PC-3 (cell line): ENCODE results near the gene AGAP5. TPM values are rescaled to one million over a fixed set of nuclear protein-coding genes. Genes with fewer than 3 reads are reported as not detected.
A peak's percentile ranks its signal among the peaks of the same experiment; 100 is the strongest.

Experiments used
- ATAC-seq: fragments of 200-7000 bp; cut with Tn5 transposase; 2 replicates; pipeline ENCODE4 v1.9.1; 2020; ENCODE audit warnings: mild to moderate bottlenecking, moderate library complexity
- BruUV-seq: library from RNA; stranded (reverse); fragments of 400-500 nt; replicated peaks from 2 replicates; lab custom pipeline; 2021; lab: Mats Ljungman, UMichigan
- CTCF ChIA-PET: fragments of 300-600 bp; sonication (Branson Sonifier 250); formaldehyde crosslinking; loops from one replicate; lab custom pipeline; 2022; ENCODE audit warnings: antibody characterized with exemption; lab: Charles Lee
- POLR2A ChIA-PET: fragments of 300-600 bp; sonication (Branson Sonifier 250); formaldehyde crosslinking; loops from one replicate; lab custom pipeline; 2022; ENCODE audit warnings: antibody characterized with exemption; ENCODE audit not compliant: unreplicated experiment; lab: Charles Lee
- DNase-seq: peaks from one replicate; pipeline ENCODE4 v3.0.0-alpha.2; 2015
- H2AFZ ChIP-seq: fragments of 300-600 bp; sonication (generic); 2 replicates; pipeline ENCODE4 v1.6.0; 2016; ENCODE audit warnings: antibody characterized with exemption, low read length
- H3F3A ChIP-seq: fragments of 300-600 bp; sonication (generic); one replicate; pipeline ENCODE4 v1.6.0; 2017; ENCODE audit warnings: antibody characterized with exemption, low read length, control low read depth, mild to moderate bottlenecking; ENCODE audit not compliant: unreplicated experiment
- H3K27ac ChIP-seq: fragments of 300-600 bp; sonication (generic); 2 replicates; pipeline ENCODE4 v1.5.1; 2016; ENCODE audit warnings: mild to moderate bottlenecking, low read length
- H3K27me3 ChIP-seq: fragments of 300-600 bp; sonication (generic); 2 replicates; pipeline ENCODE4 v1.6.1; 2016; ENCODE audit warnings: low read length, mixed read lengths
- H3K36me3 ChIP-seq: fragments of 300-600 bp; sonication (generic); 2 replicates; pipeline ENCODE4 v1.6.1; 2016; ENCODE audit warnings: low read depth, mixed run types, low read length, mixed read lengths
- H3K4me1 ChIP-seq: fragments of 300-600 bp; sonication (generic); 2 replicates; pipeline ENCODE4 v1.5.1; 2016; ENCODE audit warnings: low read length; ENCODE audit not compliant: insufficient read depth
- H3K4me2 ChIP-seq: fragments of 300-600 bp; sonication (generic); 2 replicates; pipeline ENCODE4 v1.6.0; 2016; ENCODE audit warnings: low read length
- H3K4me3 ChIP-seq: fragments of 300-600 bp; sonication (generic); 2 replicates; pipeline ENCODE4 v1.5.1; 2016; ENCODE audit warnings: mild to moderate bottlenecking, low read length, mixed read lengths
- H3K79me2 ChIP-seq: fragments of 300-600 bp; sonication (generic); 2 replicates; pipeline ENCODE4 v1.6.1; 2017; ENCODE audit warnings: low read length, mixed read lengths
- H3K9ac ChIP-seq: fragments of 300-600 bp; sonication (generic); 2 replicates; pipeline ENCODE4 v1.6.0; 2016; ENCODE audit warnings: mild to moderate bottlenecking, low read length
- H3K9me2 ChIP-seq: fragments of 300-600 bp; sonication (generic); replicated peaks from 2 replicates; pipeline ENCODE4 v1.6.1; 2016; ENCODE audit warnings: mixed run types, low read length, mixed read lengths
- H3K9me3 ChIP-seq: fragments of 300-600 bp; sonication (generic); 2 replicates; pipeline ENCODE4 v1.6.1; 2016; ENCODE audit warnings: low read length, mixed read lengths
- H4K20me1 ChIP-seq: fragments of 300-600 bp; sonication (generic); 2 replicates; pipeline ENCODE4 v1.6.1; 2016; ENCODE audit warnings: low read length, mixed read lengths
- EZH2 ChIP-seq: fragments of 300-600 bp; sonication (generic); IDR thresholded peaks from one replicate; pipeline ENCODE4 v1.6.1; 2017; ENCODE audit warnings: antibody characterized with exemption, mild to moderate bottlenecking, low read length; ENCODE audit not compliant: unreplicated experiment
- EZH2phosphoT487 ChIP-seq: fragments of 300-600 bp; sonication (generic); IDR thresholded peaks from 2 replicates; pipeline ENCODE4 v1.6.1; 2018; ENCODE audit warnings: mild to moderate bottlenecking, antibody characterized with exemption, low read length, borderline replicate concordance
- intact Hi-C: fragments of 100-400 bp; cut with micrococcal nuclease; formaldehyde crosslinking; loops from 2 replicates; pipeline ENCODE4 v1.9.0; 2023
- total RNA-seq: library from RNA; depleted of rRNA; stranded (reverse); fragments of >200 nt; gene quantifications from 2 replicates; pipeline ENCODE4 v1.2.3, GENCODE V29; 2014; rRNA removed
- TF ChIP-seq, protein P1 (sequence below): fragments of 300-600 bp; sonication (generic); conservative IDR thresholded peaks from 2 replicates; pipeline ENCODE4 v1.5.1; 2017; ENCODE audit warnings: antibody characterized with exemption, low read depth, mild to moderate bottlenecking, low read length

AGAP5 gene
- total RNA-seq, 1 experiment from 2014 or later, result 15.0 TPM

DNA sequence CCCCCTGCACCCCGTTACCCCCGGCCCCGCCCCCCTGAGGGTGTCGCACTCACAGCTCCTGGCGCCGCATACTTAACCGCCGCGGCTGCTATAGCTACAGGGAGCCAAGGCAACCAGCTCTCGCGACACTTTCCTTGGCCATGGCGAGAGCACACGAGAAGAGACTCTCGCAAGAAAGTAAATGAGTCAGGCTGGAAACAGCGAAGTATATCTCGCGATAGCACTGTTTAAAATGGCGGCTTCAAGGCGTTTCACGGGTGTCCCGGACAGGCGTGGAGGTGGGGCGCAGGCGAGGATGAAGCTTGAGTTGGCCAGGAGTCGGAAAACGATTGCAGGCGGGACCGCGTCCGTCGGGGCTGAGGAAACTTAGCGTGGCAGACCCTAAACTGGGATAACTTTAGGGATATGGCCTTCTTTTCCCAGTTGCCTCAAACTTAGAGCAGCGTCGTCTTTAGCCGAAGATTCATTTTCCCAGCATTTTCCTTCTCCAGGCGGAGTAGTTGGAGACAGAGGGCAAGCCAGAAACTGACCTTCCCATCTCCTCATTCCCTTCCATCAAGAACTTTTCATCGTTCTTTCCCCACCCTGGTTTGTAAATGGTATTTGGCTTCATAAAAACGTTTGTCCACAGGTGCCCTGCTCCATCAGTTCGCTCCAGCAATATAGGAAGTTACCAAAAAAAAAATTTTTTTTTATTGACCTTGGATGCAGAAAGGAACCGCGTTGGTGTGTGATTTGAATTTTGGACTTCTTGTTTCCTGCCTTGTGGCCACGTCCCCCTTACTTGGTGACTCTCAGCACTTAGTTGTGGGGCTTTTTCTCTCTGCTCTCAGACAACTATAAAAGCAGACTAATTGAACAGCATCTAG lies 71.8 kb downstream of the AGAP5 start:
- H3K4me2 ChIP-seq, result peak overlapping the region; percentile 85
- peak overlapping the region; percentile 76 for H3K4me3 ChIP-seq
- peak overlapping the region; percentile 80 for H3K9ac ChIP-seq
- H3K36me3 ChIP-seq, result no peaks in the 10 kb centered on the region
- intact Hi-C loops, result loop anchor here (1.0 kb wide), 5 partner anchors 18 to 130 kb away; partner anchors contain the start of genes PPP3CB and USP54
- ATAC-seq (peak; percentile 97), DNase-seq (peak; percentile 100)
- H3K27me3 ChIP-seq, result no peaks in the 10 kb centered on the region
- peak overlapping the region; percentile 96 for H2AFZ ChIP-seq
- H3K9me2 ChIP-seq, result no peaks in the 10 kb centered on the region
- H3F3A ChIP-seq, result no peaks in the 10 kb centered on the region
- peaks cover 49% of the 10 kb centered on the region for H3K79me2 ChIP-seq
- ChIA-PET CTCF (interaction anchor here (0.5 to 1.8 kb wide), 5 partner anchors 16 to 213 kb away, joined by 3 to 10 read pairs (median 5); no protein-coding TSS in a partner anchor), POLR2A (interaction anchor here (0.5 to 1.7 kb wide), 11 partner anchors 12 to 159 kb away, joined by 3 to 25 read pairs (median 7); partner anchors contain the start of genes PPP3CB and USP54)
- H4K20me1 ChIP-seq, result no peaks in the 10 kb centered on the region
- H3K9me3 ChIP-seq, result no peaks in the 10 kb centered on the region
- BruUV-seq, result TSS peak; percentile 88
- peaks cover 14% of the 10 kb centered on the region for H3K4me1 ChIP-seq
- H3K27ac ChIP-seq, result peak overlapping the region; percentile 40
- TF ChIP-seq, protein P1, sequence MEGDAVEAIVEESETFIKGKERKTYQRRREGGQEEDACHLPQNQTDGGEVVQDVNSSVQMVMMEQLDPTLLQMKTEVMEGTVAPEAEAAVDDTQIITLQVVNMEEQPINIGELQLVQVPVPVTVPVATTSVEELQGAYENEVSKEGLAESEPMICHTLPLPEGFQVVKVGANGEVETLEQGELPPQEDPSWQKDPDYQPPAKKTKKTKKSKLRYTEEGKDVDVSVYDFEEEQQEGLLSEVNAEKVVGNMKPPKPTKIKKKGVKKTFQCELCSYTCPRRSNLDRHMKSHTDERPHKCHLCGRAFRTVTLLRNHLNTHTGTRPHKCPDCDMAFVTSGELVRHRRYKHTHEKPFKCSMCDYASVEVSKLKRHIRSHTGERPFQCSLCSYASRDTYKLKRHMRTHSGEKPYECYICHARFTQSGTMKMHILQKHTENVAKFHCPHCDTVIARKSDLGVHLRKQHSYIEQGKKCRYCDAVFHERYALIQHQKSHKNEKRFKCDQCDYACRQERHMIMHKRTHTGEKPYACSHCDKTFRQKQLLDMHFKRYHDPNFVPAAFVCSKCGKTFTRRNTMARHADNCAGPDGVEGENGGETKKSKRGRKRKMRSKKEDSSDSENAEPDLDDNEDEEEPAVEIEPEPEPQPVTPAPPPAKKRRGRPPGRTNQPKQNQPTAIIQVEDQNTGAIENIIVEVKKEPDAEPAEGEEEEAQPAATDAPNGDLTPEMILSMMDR, result no peak
- no peak for TF ChIP-seq EZH2phosphoT487
- no peak for TF ChIP-seq EZH2

DNA sequence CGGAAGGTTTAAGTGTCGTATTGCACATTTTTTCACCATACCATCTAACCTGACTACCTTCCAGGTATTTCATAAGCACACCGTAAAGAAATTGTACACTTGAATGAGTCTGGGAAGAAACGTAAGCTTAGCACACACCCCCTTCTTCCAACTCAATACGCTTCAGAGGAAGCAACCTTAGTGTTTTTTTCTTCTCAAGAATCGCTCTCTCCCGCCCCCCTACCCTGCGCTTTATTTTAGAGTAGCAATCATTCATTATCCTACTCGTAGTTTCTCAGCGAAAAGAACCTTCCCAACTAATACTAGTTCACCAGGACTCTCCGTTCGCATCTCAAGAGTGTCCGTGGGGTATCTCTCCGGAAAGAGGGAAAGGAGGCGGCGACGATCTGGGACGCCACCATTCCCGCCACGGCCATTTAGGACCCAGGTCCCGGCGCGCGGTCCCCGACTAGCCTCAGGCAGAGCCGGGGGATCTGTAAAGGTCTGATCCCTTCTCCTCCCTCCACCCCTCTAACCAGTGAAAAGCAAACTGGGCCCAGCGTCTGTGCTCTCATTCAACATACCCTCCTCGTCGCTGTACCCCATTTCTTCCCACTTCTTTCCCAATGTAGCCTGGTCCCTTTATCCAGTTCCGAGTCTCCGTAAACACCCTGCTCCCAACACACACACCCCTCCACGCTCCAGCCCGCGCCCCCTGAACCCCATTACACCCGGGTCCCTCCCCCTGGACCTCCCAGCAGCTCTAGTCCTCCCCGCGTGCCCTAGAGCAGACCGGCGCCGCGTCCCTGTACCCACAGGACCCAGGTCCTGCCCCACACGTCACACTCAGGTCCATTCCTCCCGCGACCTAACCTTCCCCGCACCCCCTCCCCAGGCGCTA lies 72.7 kb downstream of the AGAP5 start:
- TF ChIP-seq EZH2phosphoT487, result no peak
- TF ChIP-seq, protein P1, result peak; percentile 36; the same call in 1 of the 2 replicates
- no peak for TF ChIP-seq EZH2
- no peaks in the 10 kb centered on the region for H3K9me3 ChIP-seq
- H3K79me2 ChIP-seq, result peaks cover 52% of the 10 kb centered on the region
- H3K36me3 ChIP-seq, result no peaks in the 10 kb centered on the region
- H4K20me1 ChIP-seq, result no peaks in the 10 kb centered on the region
- ATAC-seq, result peak; percentile 65
- H3K4me1 ChIP-seq, result peaks cover 14% of the 10 kb centered on the region
- no peaks in the 10 kb centered on the region for H3F3A ChIP-seq
- peak; percentile 92 for DNase-seq
- peak overlapping the region; percentile 85 for H3K4me2 ChIP-seq
- H3K27me3 ChIP-seq, result no peaks in the 10 kb centered on the region
- ChIA-PET POLR2A (interaction anchor here (0.5 to 1.7 kb wide), 15 partner anchors 12 to 363 kb away, joined by 3 to 25 read pairs (median 5); partner anchors contain the start of genes PPP3CB and USP54), CTCF (interaction anchor here (0.5 to 1.8 kb wide), 7 partner anchors 13 to 212 kb away, joined by 3 to 21 read pairs (median 5); partner anchors contain the start of gene USP54)
- H3K9ac ChIP-seq, result peak overlapping the region; percentile 80
- H3K9me2 ChIP-seq, result no peaks in the 10 kb centered on the region
- peak overlapping the region; percentile 39 for H3K27ac ChIP-seq
- intact Hi-C loops, result loop anchor here (1.0 kb wide), 5 partner anchors 19 to 129 kb away; partner anchors contain the start of genes PPP3CB and USP54
- H2AFZ ChIP-seq, result peak overlapping the region; percentile 96
- no TSS peak for BruUV-seq
- H3K4me3 ChIP-seq, result peak overlapping the region; percentile 76

Other genes starting within 250 kb of the AGAP5 start
- 43.8 and 66.5 TPM in 2 replicates for gene PPP3CB, start 202.1 kb downstream of the AGAP5 start, total RNA-seq
- 40.5 and 43.7 TPM in 2 replicates for gene USP54, start 106.8 kb downstream of the AGAP5 start, total RNA-seq
- 0.17 TPM in 1 of 2 replicates, not detected in the other for gene MYOZ1, start 56.6 kb downstream of the AGAP5 start, total RNA-seq
- 0.06 TPM in 1 of 2 replicates, not detected in the other for gene SYNPO2L, start 42.1 kb downstream of the AGAP5 start, total RNA-seq
- gene SEC24C, start 46.3 kb upstream of the AGAP5 start, total RNA-seq, result 285 and 325 TPM in 2 replicates
- 199 and 238 TPM in 2 replicates for gene CHCHD1, start 83.9 kb upstream of the AGAP5 start, total RNA-seq
- 152 and 173 TPM in 2 replicates for gene ZSWIM8, start 87.5 kb upstream of the AGAP5 start, total RNA-seq
- 53.0 and 89.9 TPM in 2 replicates for gene NDST2, start 113.5 kb upstream of the AGAP5 start, total RNA-seq
- gene CAMK2G, start 176.4 kb upstream of the AGAP5 start, total RNA-seq, result 170 and 179 TPM in 2 replicates
- 1,570 and 1,582 TPM in 2 replicates for gene PLAU, start 213.0 kb upstream of the AGAP5 start, total RNA-seq